ENCODE results near the gene SOCS1. TPM values are rescaled to one million over a fixed set of nuclear protein-coding genes. Genes with fewer than 3 reads are reported as not detected.

SOCS1 gene
- total and polyA plus RNA-seq, 9 of the 15 experiments (the other 6 are each of a cell fraction or from before 2014, with no cell fraction given): 0.04 to 7.5 (median 2.3) TPM

DNA sequence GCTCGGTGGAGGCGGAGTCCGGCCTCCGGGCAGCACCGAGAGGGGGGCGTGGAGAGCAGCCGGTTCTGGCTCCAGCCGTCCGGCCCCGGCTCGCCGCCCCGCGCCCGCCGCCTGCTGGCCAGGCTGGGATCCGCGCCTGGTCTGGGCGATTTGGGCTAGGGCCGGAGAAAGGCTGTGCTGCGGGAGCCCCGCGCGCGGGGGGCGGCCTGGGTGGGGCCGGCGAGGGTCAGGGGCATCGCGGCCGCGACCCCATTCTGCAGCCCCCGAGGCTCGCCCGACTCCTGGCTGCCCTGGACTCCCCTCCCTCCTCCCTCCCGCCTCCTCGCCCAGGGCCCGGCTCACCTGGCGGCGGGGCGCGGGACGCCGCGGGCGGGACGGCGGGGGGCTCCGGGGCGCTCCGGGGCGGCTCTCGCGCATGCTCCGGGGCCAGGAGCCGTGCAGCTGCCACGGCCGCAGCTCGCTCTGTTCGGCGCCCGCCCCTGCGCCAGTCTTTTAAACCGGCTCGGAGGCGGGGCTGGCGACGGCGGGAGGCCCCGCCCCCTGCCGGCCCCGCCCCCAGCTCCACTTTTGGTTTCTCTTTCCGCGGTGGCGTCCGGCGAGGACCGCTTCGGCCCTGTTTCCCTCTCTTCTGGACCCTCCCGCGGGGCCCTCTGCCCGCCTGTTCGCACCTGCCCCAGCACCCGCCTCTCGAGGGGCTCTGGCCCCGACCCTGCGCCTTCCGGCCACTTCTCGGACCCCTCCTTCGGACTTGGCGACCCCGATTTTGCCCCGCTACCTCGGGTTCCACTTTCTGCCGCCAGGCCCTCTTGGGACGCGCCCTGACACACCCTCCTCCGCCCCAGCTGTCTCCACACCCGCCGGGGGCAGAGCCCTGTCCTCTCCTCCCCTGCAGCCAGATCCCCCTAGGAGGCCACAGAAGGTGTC, at the start of gene SOCS1 (continued):
- TF ChIP-seq, protein P1, sequence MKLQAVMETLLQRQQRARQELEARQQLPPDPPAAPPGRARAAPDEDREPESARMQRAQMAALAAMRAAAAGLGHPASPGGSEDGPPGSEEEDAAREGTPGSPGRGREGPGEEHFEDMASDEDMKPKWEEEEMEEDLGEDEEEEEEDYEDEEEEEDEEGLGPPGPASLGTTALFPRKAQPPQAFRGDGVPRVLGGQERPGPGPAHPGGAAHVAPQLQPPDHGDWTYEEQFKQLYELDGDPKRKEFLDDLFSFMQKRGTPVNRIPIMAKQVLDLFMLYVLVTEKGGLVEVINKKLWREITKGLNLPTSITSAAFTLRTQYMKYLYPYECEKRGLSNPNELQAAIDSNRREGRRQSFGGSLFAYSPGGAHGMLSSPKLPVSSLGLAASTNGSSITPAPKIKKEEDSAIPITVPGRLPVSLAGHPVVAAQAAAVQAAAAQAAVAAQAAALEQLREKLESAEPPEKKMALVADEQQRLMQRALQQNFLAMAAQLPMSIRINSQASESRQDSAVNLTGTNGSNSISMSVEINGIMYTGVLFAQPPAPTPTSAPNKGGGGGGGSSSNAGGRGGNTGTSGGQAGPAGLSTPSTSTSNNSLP (IDR thresholded peaks at IDR 0.05; ENCODE audit: borderline replicate concordance, low read depth, low read length): no peak
- TF ChIP-seq RBFOX2 (IDR thresholded peaks at IDR 0.05; ENCODE audit: low read depth, low read length) (peak; percentile 86), ZNF23 (CRISPR knock-in tag; IDR thresholded peaks at IDR 0.05) (no peak), ZNF124 (CRISPR knock-in tag; IDR thresholded peaks at IDR 0.05) (no peak), SMC3 (conservative IDR thresholded peaks at IDR 0.05; ENCODE audit: insufficient read depth, low read depth, low read length) (peak; percentile 88), U2AF1 (optimal IDR thresholded peaks at IDR 0.05; ENCODE audit: low read depth, low read length) (no peak), MYNN (IDR thresholded peaks at IDR 0.05) (0 out of 2 replicates have a peak, but pooled peaks have one; percentile 34), MYNN (CRISPR knock-in tag; IDR thresholded peaks at IDR 0.05) (no peak), XRCC5 (IDR thresholded peaks at IDR 0.05; ENCODE audit: low read depth, low read length) (peak; percentile 39; the same call in 1 of the 2 replicates), TAF1 (IDR thresholded peaks at IDR 0.05; ENCODE audit: control insufficient read depth, extremely low read depth, insufficient read depth, low read length, severe bottlenecking) (peak; percentile 87), CREM (IDR thresholded peaks at IDR 0.05; ENCODE audit: low read depth) (peak; percentile 24; the same call in 1 of the 2 replicates), HDAC1 (IDR thresholded peaks at IDR 0.05) (peak in 1 of 2 experiments; percentile 98; a peak in 2 of 4 replicates)
- TF ChIP-seq, protein P2, sequence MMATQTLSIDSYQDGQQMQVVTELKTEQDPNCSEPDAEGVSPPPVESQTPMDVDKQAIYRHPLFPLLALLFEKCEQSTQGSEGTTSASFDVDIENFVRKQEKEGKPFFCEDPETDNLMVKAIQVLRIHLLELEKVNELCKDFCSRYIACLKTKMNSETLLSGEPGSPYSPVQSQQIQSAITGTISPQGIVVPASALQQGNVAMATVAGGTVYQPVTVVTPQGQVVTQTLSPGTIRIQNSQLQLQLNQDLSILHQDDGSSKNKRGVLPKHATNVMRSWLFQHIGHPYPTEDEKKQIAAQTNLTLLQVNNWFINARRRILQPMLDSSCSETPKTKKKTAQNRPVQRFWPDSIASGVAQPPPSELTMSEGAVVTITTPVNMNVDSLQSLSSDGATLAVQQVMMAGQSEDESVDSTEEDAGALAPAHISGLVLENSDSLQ (IDR thresholded peaks at IDR 0.05): peak; percentile 27; the same call in 1 of the 2 replicates
- TF ChIP-seq, protein P3, sequence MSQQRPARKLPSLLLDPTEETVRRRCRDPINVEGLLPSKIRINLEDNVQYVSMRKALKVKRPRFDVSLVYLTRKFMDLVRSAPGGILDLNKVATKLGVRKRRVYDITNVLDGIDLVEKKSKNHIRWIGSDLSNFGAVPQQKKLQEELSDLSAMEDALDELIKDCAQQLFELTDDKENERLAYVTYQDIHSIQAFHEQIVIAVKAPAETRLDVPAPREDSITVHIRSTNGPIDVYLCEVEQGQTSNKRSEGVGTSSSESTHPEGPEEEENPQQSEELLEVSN (IDR thresholded peaks at IDR 0.05; ENCODE audit: borderline replicate concordance in 1 of 2, extremely low read depth in 1 of 2, insufficient read depth in 1 of 2, insufficient read length in 1 of 2, low read depth in 1 of 2, low read length in 1 of 2, poor library complexity in 1 of 2, severe bottlenecking in 1 of 2): peak in 1 of 2 experiments; percentile 73
- TF ChIP-seq, protein P4, sequence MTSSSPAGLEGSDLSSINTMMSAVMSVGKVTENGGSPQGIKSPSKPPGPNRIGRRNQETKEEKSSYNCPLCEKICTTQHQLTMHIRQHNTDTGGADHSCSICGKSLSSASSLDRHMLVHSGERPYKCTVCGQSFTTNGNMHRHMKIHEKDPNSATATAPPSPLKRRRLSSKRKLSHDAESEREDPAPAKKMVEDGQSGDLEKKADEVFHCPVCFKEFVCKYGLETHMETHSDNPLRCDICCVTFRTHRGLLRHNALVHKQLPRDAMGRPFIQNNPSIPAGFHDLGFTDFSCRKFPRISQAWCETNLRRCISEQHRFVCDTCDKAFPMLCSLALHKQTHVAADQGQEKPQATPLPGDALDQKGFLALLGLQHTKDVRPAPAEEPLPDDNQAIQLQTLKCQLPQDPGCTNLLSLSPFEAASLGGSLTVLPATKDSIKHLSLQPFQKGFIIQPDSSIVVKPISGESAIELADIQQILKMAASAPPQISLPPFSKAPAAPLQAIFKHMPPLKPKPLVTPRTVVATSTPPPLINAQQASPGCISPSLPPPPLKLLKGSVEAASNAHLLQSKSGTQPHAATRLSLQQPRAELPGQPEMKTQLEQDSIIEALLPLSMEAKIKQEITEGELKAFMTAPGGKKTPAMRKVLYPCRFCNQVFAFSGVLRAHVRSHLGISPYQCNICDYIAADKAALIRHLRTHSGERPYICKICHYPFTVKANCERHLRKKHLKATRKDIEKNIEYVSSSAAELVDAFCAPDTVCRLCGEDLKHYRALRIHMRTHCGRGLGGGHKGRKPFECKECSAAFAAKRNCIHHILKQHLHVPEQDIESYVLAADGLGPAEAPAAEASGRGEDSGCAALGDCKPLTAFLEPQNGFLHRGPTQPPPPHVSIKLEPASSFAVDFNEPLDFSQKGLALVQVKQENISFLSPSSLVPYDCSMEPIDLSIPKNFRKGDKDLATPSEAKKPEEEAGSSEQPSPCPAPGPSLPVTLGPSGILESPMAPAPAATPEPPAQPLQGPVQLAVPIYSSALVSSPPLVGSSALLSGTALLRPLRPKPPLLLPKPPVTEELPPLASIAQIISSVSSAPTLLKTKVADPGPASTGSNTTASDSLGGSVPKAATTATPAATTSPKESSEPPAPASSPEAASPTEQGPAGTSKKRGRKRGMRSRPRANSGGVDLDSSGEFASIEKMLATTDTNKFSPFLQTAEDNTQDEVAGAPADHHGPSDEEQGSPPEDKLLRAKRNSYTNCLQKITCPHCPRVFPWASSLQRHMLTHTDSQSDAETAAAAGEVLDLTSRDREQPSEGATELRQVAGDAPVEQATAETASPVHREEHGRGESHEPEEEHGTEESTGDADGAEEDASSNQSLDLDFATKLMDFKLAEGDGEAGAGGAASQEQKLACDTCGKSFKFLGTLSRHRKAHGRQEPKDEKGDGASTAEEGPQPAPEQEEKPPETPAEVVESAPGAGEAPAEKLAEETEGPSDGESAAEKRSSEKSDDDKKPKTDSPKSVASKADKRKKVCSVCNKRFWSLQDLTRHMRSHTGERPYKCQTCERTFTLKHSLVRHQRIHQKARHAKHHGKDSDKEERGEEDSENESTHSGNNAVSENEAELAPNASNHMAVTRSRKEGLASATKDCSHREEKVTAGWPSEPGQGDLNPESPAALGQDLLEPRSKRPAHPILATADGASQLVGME (CRISPR knock-in tag; IDR thresholded peaks at IDR 0.05): no peak

Measured in K562 (cell line).